Inflammatory macrophage treated with lipopolysaccharide for 1 hour (primary cell): ENCODE measurements around the gene ARL4D.
"Not testable (repeated sequence)": the region's sequence is repeated elsewhere in the genome, so short reads cannot be mapped to it uniquely, and the experiment has no call there.

Source experiments
- DNase-seq, 2 donors: peaks; one replicate each; pipeline ENCODE4 v3.0.0-alpha.2; 2020 to 2022

The ARL4D gene

GRCh38 chr17:43399839-43400328, 1.1 kb downstream of the ARL4D start:
- no peak for DNase-seq

GRCh38 chr17:43400943-43401717, 2.3 kb downstream of the ARL4D start:
- DNase-seq, result peak in 1 of 2 donors; percentile 55

GRCh38 chr17:43402078-43402477, 3.3 kb downstream of the ARL4D start:
- no peak for DNase-seq

- no peak for DNase-seq
These were observed 3.8 kb downstream of the ARL4D start for GRCh38 chr17:43402567-43402966.

- DNase-seq, result no peak
These were observed 5.1 kb downstream of the ARL4D start for GRCh38 chr17:43403846-43404245.

GRCh38 chr17:43405861-43406260, 7.1 kb downstream of the ARL4D start:
- no peak for DNase-seq

- no peak for DNase-seq
These were observed 8.2 kb downstream of the ARL4D start for GRCh38 chr17:43406676-43407645.

- DNase-seq, result no peak
These were observed 10.3 kb downstream of the ARL4D start for GRCh38 chr17:43409131-43409530.

- DNase-seq, result no peak
These were observed 12.0 kb downstream of the ARL4D start for GRCh38 chr17:43410557-43411368.

GRCh38 chr17:43411369-43411677, 12.5 kb downstream of the ARL4D start:
- DNase-seq, result no peak

GRCh38 chr17:43411749-43412148, 13.0 kb downstream of the ARL4D start:
- no peak for DNase-seq

- DNase-seq, result no peak
These were observed 13.4 kb downstream of the ARL4D start for GRCh38 chr17:43412166-43412565.

GRCh38 chr17:43416998-43417890, 18.5 kb downstream of the ARL4D start:
- DNase-seq, result no peak

GRCh38 chr17:43418441-43419374, 19.9 kb downstream of the ARL4D start:
- DNase-seq, result peak; percentile 57 to 79

GRCh38 chr17:43419375-43419882, 20.6 kb downstream of the ARL4D start:
- not testable (repeated sequence) for DNase-seq

- no peak for DNase-seq
These were observed 25.1 kb downstream of the ARL4D start for GRCh38 chr17:43423777-43424455.

GRCh38 chr17:43427362-43428043, 28.7 kb downstream of the ARL4D start:
- DNase-seq, result no peak

GRCh38 chr17:43428524-43428923, 29.7 kb downstream of the ARL4D start:
- DNase-seq, result no peak
